ENCODE data around the gene ANKRD11.

GRCh38 chr16:89351645-89352044 lies 138.7 kb downstream of the ANKRD11 start:
- TF ChIP-seq CTCF (IDR thresholded peaks at IDR 0.05) (no peak), POLR2A (IDR thresholded peaks at IDR 0.05) (no peak)
